Uterus (tissue), 2 donors: ENCODE results near the gene REG3A.

Experiments used
- POLR2A ChIP-seq, 2 donors: fragments of 450-650 bp; IDR thresholded peaks; one replicate each; pipeline ENCODE4 v1.6.1; 2016; ENCODE audit warnings: antibody characterized with exemption in 2 of 2, mild to moderate bottlenecking in 1 of 2, moderate library complexity in 1 of 2
- TF ChIP-seq, protein P1 (sequence below), 4 experiments: fragments of 200-600 bp in 2 of 4; fragments of 450-650 bp in 2 of 4; sonication (generic) in 2 of 4; IDR thresholded peaks; one replicate each; pipeline ENCODE4 v1.5.1; 2016 to 2019; ENCODE audit warnings: antibody characterized with exemption in 4 of 4, mild to moderate bottlenecking in 2 of 4, moderate library complexity in 1 of 4

DNA sequence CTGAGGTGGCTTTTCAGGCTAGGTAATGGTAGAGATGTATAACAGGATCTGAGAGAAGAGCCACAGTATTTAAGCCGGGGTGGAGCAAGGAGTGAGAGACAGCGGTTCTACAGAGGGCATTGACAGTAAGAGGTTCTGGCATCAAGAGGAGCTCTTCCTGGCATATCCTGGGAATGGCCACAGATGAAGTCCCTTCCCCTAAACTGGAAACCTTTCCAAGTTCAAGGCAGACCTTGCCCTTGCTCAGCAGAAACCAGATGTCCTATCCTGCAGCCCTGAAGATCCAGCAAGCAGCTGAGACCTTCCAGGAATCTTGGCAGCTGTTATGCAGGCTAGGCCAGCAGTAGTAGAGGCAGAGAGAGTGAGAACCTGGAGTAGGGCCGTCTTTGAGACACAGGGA lies 21.2 kb downstream of the REG3A start:
- TF ChIP-seq, protein P1, sequence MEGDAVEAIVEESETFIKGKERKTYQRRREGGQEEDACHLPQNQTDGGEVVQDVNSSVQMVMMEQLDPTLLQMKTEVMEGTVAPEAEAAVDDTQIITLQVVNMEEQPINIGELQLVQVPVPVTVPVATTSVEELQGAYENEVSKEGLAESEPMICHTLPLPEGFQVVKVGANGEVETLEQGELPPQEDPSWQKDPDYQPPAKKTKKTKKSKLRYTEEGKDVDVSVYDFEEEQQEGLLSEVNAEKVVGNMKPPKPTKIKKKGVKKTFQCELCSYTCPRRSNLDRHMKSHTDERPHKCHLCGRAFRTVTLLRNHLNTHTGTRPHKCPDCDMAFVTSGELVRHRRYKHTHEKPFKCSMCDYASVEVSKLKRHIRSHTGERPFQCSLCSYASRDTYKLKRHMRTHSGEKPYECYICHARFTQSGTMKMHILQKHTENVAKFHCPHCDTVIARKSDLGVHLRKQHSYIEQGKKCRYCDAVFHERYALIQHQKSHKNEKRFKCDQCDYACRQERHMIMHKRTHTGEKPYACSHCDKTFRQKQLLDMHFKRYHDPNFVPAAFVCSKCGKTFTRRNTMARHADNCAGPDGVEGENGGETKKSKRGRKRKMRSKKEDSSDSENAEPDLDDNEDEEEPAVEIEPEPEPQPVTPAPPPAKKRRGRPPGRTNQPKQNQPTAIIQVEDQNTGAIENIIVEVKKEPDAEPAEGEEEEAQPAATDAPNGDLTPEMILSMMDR (IDR thresholded peaks at IDR 0.05) = no peak
- no peak for TF ChIP-seq POLR2A (IDR thresholded peaks at IDR 0.05)
